Erythroblast (primary cell): ENCODE data around the gene ACVR2B.

Experiments used
- DNase-seq, 2 experiments: peaks; one replicate each; lab custom pipeline; 2025; lab: John Stamatoyannopoulos, UW
- GATA1 ChIP-seq: IDR thresholded peaks from 2 replicates; pipeline ENCODE4 v1.6.1; 2011; ENCODE audit warnings: low read depth, mild to moderate bottlenecking, control low read depth, low read length, moderate library complexity
- POLR2A ChIP-seq: IDR thresholded peaks from 2 replicates; pipeline ENCODE4 v1.6.1; 2011; ENCODE audit warnings: mild to moderate bottlenecking, low read length

Gene ACVR2B

GRCh38 chr3:38454178-38454883 is 641 bp downstream of the ACVR2B start:
- peak; percentile 33 for TF ChIP-seq POLR2A
- no peak for TF ChIP-seq GATA1
- DNase-seq, result peak; percentile 76 to 83

GRCh38 chr3:38454884-38455638 is 1.4 kb downstream of the ACVR2B start:
- peak; percentile 46 to 54 for DNase-seq
- TF ChIP-seq POLR2A (no peak), GATA1 (no peak)

- TF ChIP-seq GATA1 (no peak), POLR2A (no peak)
- peak in 1 of 2 experiments; percentile 46 for DNase-seq
Measured at GRCh38 chr3:38455639-38456430, 2.1 kb downstream of the ACVR2B start.

- no peak for DNase-seq
- TF ChIP-seq GATA1 (no peak), POLR2A (no peak)
Measured at GRCh38 chr3:38457111-38458003, 3.7 kb downstream of the ACVR2B start.

GRCh38 chr3:38458796-38459498 is 5.3 kb downstream of the ACVR2B start:
- DNase-seq, result no peak

GRCh38 chr3:38459499-38460048 is 5.9 kb downstream of the ACVR2B start:
- no peak for DNase-seq
- TF ChIP-seq GATA1 (no peak), POLR2A (no peak)

More at GRCh38 chr3:38458796-38459498, 5.3 kb downstream of the ACVR2B start:
- TF ChIP-seq GATA1, result no peak
- no peak for TF ChIP-seq POLR2A

GRCh38 chr3:38460377-38461270 is 6.9 kb downstream of the ACVR2B start:
- TF ChIP-seq POLR2A (no peak), GATA1 (no peak)
- DNase-seq, result no peak

- no peak for TF ChIP-seq POLR2A
- no peak for TF ChIP-seq GATA1
- DNase-seq, result no peak
Measured at GRCh38 chr3:38465588-38466154, 12.0 kb downstream of the ACVR2B start.

GRCh38 chr3:38468765-38469164 is 15.1 kb downstream of the ACVR2B start:
- TF ChIP-seq POLR2A (no peak), GATA1 (no peak)
- DNase-seq, result no peak

GRCh38 chr3:38469852-38470251 is 16.2 kb downstream of the ACVR2B start:
- TF ChIP-seq POLR2A (no peak), GATA1 (no peak)
- no peak for DNase-seq
